HepG2 (cell line): ENCODE results near the gene PIGX. TPM values are rescaled to one million over a fixed set of nuclear protein-coding genes. Genes with fewer than 3 reads are reported as not detected.
A peak's percentile ranks its signal among the peaks of the same experiment; 100 is the strongest.

Experiments used
- ATAC-seq: fragments of 200-7000 bp; cut with Tn5 transposase; 3 replicates; pipeline ENCODE4 v1.9.1; 2020; ENCODE audit warnings: mild to moderate bottlenecking, moderate library complexity
- BruUV-seq: library from RNA; stranded (reverse); fragments of 400-500 nt; replicated peaks from 2 replicates; lab custom pipeline; 2021; lab: Mats Ljungman, UMichigan
- CTCF ChIA-PET: fragments of 300-600 bp; formaldehyde crosslinking; extraction: SDS; loops from one replicate; lab custom pipeline; 2021; ENCODE audit warnings: low total read pairs, inconsistent platforms, low intra/inter-chr PET ratio; lab: Yijun Ruan, JAX
- POLR2A ChIA-PET: fragments of 350-600 bp; sonication (Branson Sonifier 250); formaldehyde crosslinking; loops from one replicate; lab custom pipeline; 2020; ENCODE audit warnings: antibody characterized with exemption, inconsistent platforms; lab: Yijun Ruan, JAX
- DNase-seq: peaks from one replicate; pipeline ENCODE4 v3.0.0-alpha.2; 2015; ENCODE audit warnings: low spot score
- FAIRE-seq: peaks from 3 replicates; lab custom pipeline; 2011; peaks lifted over from hg19 to GRCh38; lab: Jason Lieb, UNC
- H2AFZ ChIP-seq: one replicate; pipeline ENCODE4 v1.6.1; 2011; ENCODE audit warnings: low read length, inconsistent platforms
- H3K27ac ChIP-seq: fragments of 300-600 bp; 3 replicates; pipeline ENCODE4 v1.8.0; 2011; ENCODE audit warnings: mixed run types, mild to moderate bottlenecking, mixed read lengths, low read length, inconsistent platforms; ENCODE audit not compliant: insufficient read depth; ENCODE audit errors: extremely low read length
- H3K27me3 ChIP-seq, 2 experiments: fragments of 200-600 bp in 1 of 2; 2 replicates in 1 of 2; 3 replicates in 1 of 2; pipeline versions ENCODE4 v1.6.0 to v1.8.0; 2011; ENCODE audit warnings: low read length in 2 of 2, mild to moderate bottlenecking in 2 of 2, moderate library complexity in 2 of 2, inconsistent platforms in 1 of 2; ENCODE audit not compliant: insufficient read depth in 2 of 2, control insufficient read depth in 1 of 2
- H3K36me3 ChIP-seq, 2 experiments: fragments of 200-600 bp in 1 of 2; replicated peaks in 1 of 2; 2 replicates in 1 of 2; 3 replicates in 1 of 2; pipeline versions ENCODE4 v1.5.1 to v1.8.0; 2011; ENCODE audit warnings: low read length in 2 of 2, inconsistent platforms in 1 of 2; ENCODE audit not compliant: insufficient read depth in 2 of 2, control insufficient read depth in 1 of 2
- H3K4me1 ChIP-seq: 2 replicates; pipeline ENCODE4 v1.5.1; 2012; ENCODE audit warnings: low read length, inconsistent platforms; ENCODE audit not compliant: insufficient read depth
- H3K4me2 ChIP-seq: 2 replicates; pipeline ENCODE4 v1.6.0; 2011; ENCODE audit warnings: low read depth, low read length, inconsistent platforms
- H3K4me3 ChIP-seq, 3 experiments: fragments of 200-600 bp in 1 of 3; sonication (generic), shearing (Covaris generic) in 1 of 3; replicated peaks in 1 of 3; 2 replicates each; pipeline ENCODE4 v1.5.1; 2011 to 2016; ENCODE audit warnings: low read length in 3 of 3, inconsistent platforms in 2 of 3, low read depth in 2 of 3, mild to moderate bottlenecking in 2 of 3, control low read depth in 1 of 3, mixed read lengths in 1 of 3; ENCODE audit not compliant: insufficient read depth in 1 of 3
- H3K79me2 ChIP-seq: one replicate; pipeline ENCODE4 v1.6.1; 2011; ENCODE audit warnings: low read length, inconsistent platforms; ENCODE audit not compliant: insufficient read depth
- H3K9ac ChIP-seq: 2 replicates; pipeline ENCODE4 v1.6.0; 2011; ENCODE audit warnings: mild to moderate bottlenecking, low read depth, low read length, inconsistent platforms; ENCODE audit not compliant: insufficient read depth
- H3K9me3 ChIP-seq: 2 replicates; pipeline ENCODE4 v1.5.1; 2012; ENCODE audit warnings: mild to moderate bottlenecking, low read length
- H4K20me1 ChIP-seq: 2 replicates; pipeline ENCODE4 v1.6.0; 2011; ENCODE audit warnings: inconsistent platforms, mild to moderate bottlenecking, low read length, moderate library complexity; ENCODE audit not compliant: insufficient read depth
- BCL6 ChIP-seq: IDR thresholded peaks from 2 replicates; pipeline ENCODE4 v1.6.1; 2016; ENCODE audit warnings: missing genetic modification reagents, missing compliant biosample characterization
- FOXA1 ChIP-seq, 2 experiments: fragments of 450-650 bp in 1 of 2; sonication (generic) in 1 of 2; formaldehyde crosslinking in 1 of 2; IDR thresholded peaks; 2 replicates each; pipeline versions ENCODE4 v1.4.0 to v1.6.1; 2016 to 2020; ENCODE audit warnings: missing genetic modification reagents in 1 of 2
- HNRNPL ChIP-seq: fragments of 200-400 bp; formaldehyde crosslinking; IDR thresholded peaks from 2 replicates; pipeline ENCODE4 v1.6.1; 2017; ENCODE audit warnings: mild to moderate bottlenecking, low read depth, low read length
- MXD1 ChIP-seq: sonication (generic); formaldehyde crosslinking; IDR thresholded peaks from 2 replicates; pipeline ENCODE4 v1.4.0; 2020; ENCODE audit warnings: mild to moderate bottlenecking, missing genetic modification reagents
- ZKSCAN1 ChIP-seq: fragments of 150-350 bp; IDR thresholded peaks from 2 replicates; pipeline ENCODE4 v1.6.1; 2014; ENCODE audit warnings: low read length
- WGBS: methylation state at CpG from one replicate; pipeline ENCODE4 v1.1.6; 2017; ENCODE audit warnings: low lambda C conversion rate; 5-methylcytosine and 5-hydroxymethylcytosine counted together
- in situ Hi-C: cut with HindIII; loops from 2 replicates; pipeline ENCODE4 v1.10.0; 2017; ENCODE audit warnings: low pct_unique_long_range_greater_than_20kb; ENCODE audit not compliant: extremely low pct_ligation_motif_present
- intact Hi-C: fragments of 100-400 bp; cut with micrococcal nuclease; formaldehyde crosslinking; loops from one replicate; pipeline ENCODE4 v1.10.0; 2022; ENCODE audit not compliant: unreplicated experiment
- polyA plus RNA-seq, 8 experiments: library from polyadenylated mRNA; depleted of rRNA in 3 of 8; stranded (reverse) in 7 of 8; unstranded in 1 of 8; fragments of >200 nt; fragmentation: Illumina TruSeq in 4 of 8; extraction: Trizol in 4 of 8; gene quantifications; 2 replicates each; pipeline versions ENCODE4 v1.2.1 to v1.2.3, GENCODE V29; 2011 to 2016; ENCODE audit warnings: low read depth in 4 of 8, missing spikeins in 1 of 8, mixed read lengths in 1 of 8; ENCODE audit not compliant: insufficient read depth in 1 of 8
- total RNA-seq, 5 experiments: library from RNA; depleted of rRNA; stranded (reverse); fragments of >200 nt; fragmentation: Illumina TruSeq; extraction: Trizol; gene quantifications; 2 replicates each; pipeline ENCODE4 v1.2.3, GENCODE V29; 2016; ENCODE audit warnings: low read depth in 1 of 5

Gene PIGX
- total and polyA plus RNA-seq, 2 of the 13 experiments (the other 11 are each of a cell fraction or from before 2014, with no cell fraction given), result 13.2 to 21.3 TPM

GRCh38 chr3:196691386-196691785 lies 20.8 kb upstream of the PIGX start (continued):
- TF ChIP-seq MXD1 (CRISPR knock-in tag) (no peak), FOXA1 (IDR thresholded peaks at IDR 0.05) (no peak), FOXA1 (CRISPR knock-in tag; IDR thresholded peaks at IDR 0.05) (no peak), BCL6 (CRISPR knock-in tag) (no peak)

- no peaks in the 10 kb centered on the region for H3K9me3 ChIP-seq
These were observed 18.0 kb upstream of the PIGX start for GRCh38 chr3:196694202-196694638.

More at GRCh38 chr3:196694202-196694638, 18.0 kb upstream of the PIGX start:
- intact Hi-C loops, result no loop called here
- no peak overlapping the region for H3K4me2 ChIP-seq
- no TSS peak for BruUV-seq
- no peaks in the 10 kb centered on the region for H3K79me2 ChIP-seq
- DNase-seq, result no peak
- ATAC-seq, result no peak
- no peak overlapping the region for H3K27ac ChIP-seq
- in situ Hi-C loops, result no loop called here
- CTCF ChIA-PET, result no interaction called here
- H4K20me1 ChIP-seq, result no peaks in the 10 kb centered on the region
- POLR2A ChIA-PET, result no interaction called here
- H2AFZ ChIP-seq, result no peak overlapping the region
- H3K36me3 ChIP-seq, result no peaks in the 10 kb centered on the region
- no peak for FAIRE-seq
- TF ChIP-seq HNRNPL (0 out of 2 replicates have a peak, but pooled peaks have one; percentile 9), ZKSCAN1 (no peak), MXD1 (CRISPR knock-in tag) (no peak)
- peaks cover 0 to 11% of the 10 kb centered on the region in 2 experiments; a peak in 2 of 5 replicates for H3K27me3 ChIP-seq
- 0% methylated on average over 1 of the region's 1 CpG for WGBS
- no peaks in the 10 kb centered on the region for H3K4me1 ChIP-seq
- H3K4me3 ChIP-seq, result no peak overlapping the region
- H3K9ac ChIP-seq, result no peak overlapping the region
